GM12801 (cell line): ENCODE measurements around the gene OR4X2.

ENCODE experiments used
- TF ChIP-seq, protein P1 (sequence below): IDR thresholded peaks from one replicate; pipeline ENCODE4 v1.5.1; 2011; ENCODE audit warnings: control low read depth; ENCODE audit not compliant: insufficient read length; ENCODE audit errors: extremely low read depth

OR4X2 gene

DNA sequence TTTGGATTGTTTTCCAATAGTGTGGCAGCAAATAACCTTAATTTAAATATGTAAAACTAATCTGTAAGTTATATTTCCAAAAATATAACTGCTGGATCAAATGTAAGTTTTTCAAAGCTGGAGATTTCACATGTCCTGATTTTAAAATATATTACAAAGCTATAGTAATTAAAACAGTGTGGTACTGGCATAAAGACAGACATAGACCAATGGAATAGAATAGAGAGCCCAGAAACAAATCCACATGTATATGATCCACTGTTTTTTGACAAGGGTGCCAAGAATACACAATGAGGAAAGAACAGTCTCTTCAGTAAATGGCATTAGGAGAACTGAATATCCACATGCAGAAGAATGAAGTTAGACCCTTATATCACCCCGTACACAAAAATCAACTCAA, 4.0 kb downstream of the OR4X2 start:
- TF ChIP-seq, protein P1, sequence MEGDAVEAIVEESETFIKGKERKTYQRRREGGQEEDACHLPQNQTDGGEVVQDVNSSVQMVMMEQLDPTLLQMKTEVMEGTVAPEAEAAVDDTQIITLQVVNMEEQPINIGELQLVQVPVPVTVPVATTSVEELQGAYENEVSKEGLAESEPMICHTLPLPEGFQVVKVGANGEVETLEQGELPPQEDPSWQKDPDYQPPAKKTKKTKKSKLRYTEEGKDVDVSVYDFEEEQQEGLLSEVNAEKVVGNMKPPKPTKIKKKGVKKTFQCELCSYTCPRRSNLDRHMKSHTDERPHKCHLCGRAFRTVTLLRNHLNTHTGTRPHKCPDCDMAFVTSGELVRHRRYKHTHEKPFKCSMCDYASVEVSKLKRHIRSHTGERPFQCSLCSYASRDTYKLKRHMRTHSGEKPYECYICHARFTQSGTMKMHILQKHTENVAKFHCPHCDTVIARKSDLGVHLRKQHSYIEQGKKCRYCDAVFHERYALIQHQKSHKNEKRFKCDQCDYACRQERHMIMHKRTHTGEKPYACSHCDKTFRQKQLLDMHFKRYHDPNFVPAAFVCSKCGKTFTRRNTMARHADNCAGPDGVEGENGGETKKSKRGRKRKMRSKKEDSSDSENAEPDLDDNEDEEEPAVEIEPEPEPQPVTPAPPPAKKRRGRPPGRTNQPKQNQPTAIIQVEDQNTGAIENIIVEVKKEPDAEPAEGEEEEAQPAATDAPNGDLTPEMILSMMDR = no peak

DNA sequence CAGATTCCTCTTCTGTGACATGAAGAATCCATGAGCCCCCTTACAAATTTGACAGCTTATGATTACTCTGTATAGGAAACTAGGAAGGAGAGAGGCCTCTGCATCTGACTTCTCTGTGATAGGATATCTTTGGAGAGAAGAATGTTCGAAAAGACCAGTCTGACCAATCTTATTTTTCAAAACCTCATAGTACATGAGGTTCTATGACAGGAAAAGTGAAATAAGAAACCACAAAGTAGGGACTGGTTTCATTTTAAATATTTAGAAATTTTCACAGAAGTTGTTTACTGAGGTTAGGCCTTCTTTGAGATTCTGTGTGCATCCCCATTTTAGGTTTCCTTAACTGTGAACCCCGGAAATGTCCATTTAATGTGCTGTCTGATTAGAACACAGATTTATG, 16.7 kb downstream of the OR4X2 start:
- TF ChIP-seq, protein P1 = no peak

DNA sequence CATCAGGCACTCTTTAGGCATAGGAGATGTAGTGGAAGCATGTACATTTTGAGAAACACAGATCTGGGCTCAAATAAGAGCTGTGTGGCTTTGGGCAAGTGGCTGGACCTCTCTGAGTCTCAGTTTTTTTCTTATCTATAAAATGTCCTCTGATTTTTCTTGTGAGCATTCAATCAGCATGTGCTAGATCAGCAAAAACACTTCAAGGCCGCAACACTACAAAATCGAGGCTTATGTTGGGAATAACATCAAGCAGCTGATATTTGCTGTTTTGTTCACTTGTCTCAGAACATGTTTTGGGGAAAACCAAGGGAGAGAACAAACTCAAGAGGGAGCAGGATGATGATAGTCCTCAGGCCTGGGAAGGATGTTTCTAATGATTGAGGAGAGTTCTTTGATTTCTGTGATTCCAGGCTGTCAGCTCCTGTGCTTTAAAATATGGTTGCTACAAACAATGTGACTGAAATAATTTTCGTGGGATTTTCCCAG, 18.6 kb downstream of the OR4X2 start, which contains the start of gene OR4X1:
OR4X1 (plus strand) TSS at position 439 of the 489 bp plus-strand sequence; CDS start at position 439, 0 bp downstream.
- TF ChIP-seq, protein P1 = no peak

- TF ChIP-seq, protein P1 = no peak
These were observed 25.7 kb downstream of the OR4X2 start for GRCh38 chr11:48270621-48271020.

- TF ChIP-seq, protein P1 = no peak
These were observed 27.7 kb downstream of the OR4X2 start for GRCh38 chr11:48272606-48273005.
